ENCODE measurements around the gene PHLDB2.
"Not testable (repeated sequence)": the region's sequence is repeated elsewhere in the genome, so short reads cannot be mapped to it uniquely, and the experiment has no call there.

Gene PHLDB2

GRCh38 chr3:111859061-111859973 lies at the start of gene PHLDB2:
Gene PHLDB2 (plus strand): TSS chr3:111859265. CDS start chr3:111884078, 24,813 bp downstream.
- Histone ChIP-seq H3K27me3 (ENCODE audit: insufficient read depth, insufficient read length) (peaks cover 46% of the 10 kb centered on the region), H3K9me3 (ENCODE audit: insufficient read depth, low read length) (no peaks in the 10 kb centered on the region), H3K4me1 (ENCODE audit: insufficient read depth, insufficient read length) (no peaks in the 10 kb centered on the region), H3K4me3 (ENCODE audit: insufficient read length, low read depth) (peak within 1 kb of the TSS; percentile 64), H3K36me3 (ENCODE audit: insufficient read depth, insufficient read length, low read length) (no peaks in the 10 kb centered on the region), H3K9ac (ENCODE audit: insufficient read length, low read depth) (peak within 1 kb of the TSS; percentile 84)
- peak; percentile 81 for DNase-seq (ENCODE audit: low read depth, low spot score)
- no peak for TF ChIP-seq YY1 (IDR thresholded peaks at IDR 0.05; ENCODE audit: insufficient read depth, insufficient read length)

GRCh38 chr3:111810909-111811308 lies 48.2 kb upstream of the PHLDB2 start:
- Histone ChIP-seq H3K9ac (ENCODE audit: insufficient read length, low read depth) (no peak overlapping the region), H3K27me3 (ENCODE audit: insufficient read depth, insufficient read length) (no peaks in the 10 kb centered on the region), H3K9me3 (ENCODE audit: insufficient read depth, low read length) (peaks cover 14% of the 10 kb centered on the region; the same call in 1 of the 2 replicates), H3K4me3 (ENCODE audit: insufficient read length, low read depth) (no peak overlapping the region), H3K4me1 (ENCODE audit: insufficient read depth, insufficient read length) (no peaks in the 10 kb centered on the region), H3K36me3 (ENCODE audit: insufficient read depth, insufficient read length, low read length) (no peaks in the 10 kb centered on the region)
- TF ChIP-seq YY1 (IDR thresholded peaks at IDR 0.05; ENCODE audit: insufficient read depth, insufficient read length) (no peak), SUZ12 (IDR thresholded peaks at IDR 0.05; ENCODE audit: extremely low read depth, insufficient read depth, insufficient read length) (no peak), ZNF274 (IDR thresholded peaks at IDR 0.05; ENCODE audit: low read depth, low read length) (no peak)
- no peak for DNase-seq (ENCODE audit: low read depth, low spot score)

- Histone ChIP-seq H3K27me3 (ENCODE audit: insufficient read depth, insufficient read length) (no peaks in the 10 kb centered on the region), H3K36me3 (ENCODE audit: insufficient read depth, insufficient read length, low read length) (no peaks in the 10 kb centered on the region), H3K4me3 (ENCODE audit: insufficient read length, low read depth) (no peak overlapping the region), H3K9me3 (ENCODE audit: insufficient read depth, low read length) (peaks cover 23% of the 10 kb centered on the region; the same call in 1 of the 2 replicates), H3K4me1 (ENCODE audit: insufficient read depth, insufficient read length) (no peaks in the 10 kb centered on the region), H3K9ac (ENCODE audit: insufficient read length, low read depth) (no peak overlapping the region)
- no peak for DNase-seq (ENCODE audit: low read depth, low spot score)
- no peak for TF ChIP-seq YY1 (IDR thresholded peaks at IDR 0.05; ENCODE audit: insufficient read depth, insufficient read length)
- no peak for TF ChIP-seq SUZ12 (IDR thresholded peaks at IDR 0.05; ENCODE audit: extremely low read depth, insufficient read depth, insufficient read length)
- no peak for TF ChIP-seq ZNF274 (IDR thresholded peaks at IDR 0.05; ENCODE audit: low read depth, low read length)
These were observed 47.3 kb upstream of the PHLDB2 start for GRCh38 chr3:111811811-111812210.

GRCh38 chr3:111812701-111813100 lies 46.4 kb upstream of the PHLDB2 start:
- peaks cover 28% of the 10 kb centered on the region; the same call in 1 of the 2 replicates for H3K9me3 ChIP-seq (ENCODE audit: insufficient read depth, low read length)
- no peak for DNase-seq (ENCODE audit: low read depth, low spot score)
- H3K36me3 ChIP-seq (ENCODE audit: insufficient read depth, insufficient read length, low read length) = no peaks in the 10 kb centered on the region
- H3K4me1 ChIP-seq (ENCODE audit: insufficient read depth, insufficient read length) = no peaks in the 10 kb centered on the region
- H3K27me3 ChIP-seq (ENCODE audit: insufficient read depth, insufficient read length) = no peaks in the 10 kb centered on the region
- H3K4me3 ChIP-seq (ENCODE audit: insufficient read length, low read depth) = no peak overlapping the region
- no peak overlapping the region for H3K9ac ChIP-seq (ENCODE audit: insufficient read length, low read depth)
- TF ChIP-seq YY1 (IDR thresholded peaks at IDR 0.05; ENCODE audit: insufficient read depth, insufficient read length) (no peak), ZNF274 (IDR thresholded peaks at IDR 0.05; ENCODE audit: low read depth, low read length) (no peak)

- no peak for DNase-seq (ENCODE audit: low read depth, low spot score)
- H3K4me3 ChIP-seq (ENCODE audit: insufficient read length, low read depth) = no peak overlapping the region
- H3K27me3 ChIP-seq (ENCODE audit: insufficient read depth, insufficient read length) = no peaks in the 10 kb centered on the region
- no peaks in the 10 kb centered on the region for H3K4me1 ChIP-seq (ENCODE audit: insufficient read depth, insufficient read length)
- H3K9me3 ChIP-seq (ENCODE audit: insufficient read depth, low read length) = peaks cover 28% of the 10 kb centered on the region; the same call in 1 of the 2 replicates
- TF ChIP-seq ZNF274 (IDR thresholded peaks at IDR 0.05; ENCODE audit: low read depth, low read length) (no peak), SUZ12 (IDR thresholded peaks at IDR 0.05; ENCODE audit: extremely low read depth, insufficient read depth, insufficient read length) (no peak), YY1 (IDR thresholded peaks at IDR 0.05; ENCODE audit: insufficient read depth, insufficient read length) (no peak)
- no peaks in the 10 kb centered on the region for H3K36me3 ChIP-seq (ENCODE audit: insufficient read depth, insufficient read length, low read length)
- no peak overlapping the region for H3K9ac ChIP-seq (ENCODE audit: insufficient read length, low read depth)
These were observed 45.6 kb upstream of the PHLDB2 start for GRCh38 chr3:111813441-111813840.

- H3K27me3 ChIP-seq (ENCODE audit: insufficient read depth, insufficient read length) = no peaks in the 10 kb centered on the region
- peaks cover 28% of the 10 kb centered on the region; the same call in 1 of the 2 replicates for H3K9me3 ChIP-seq (ENCODE audit: insufficient read depth, low read length)
- no peaks in the 10 kb centered on the region for H3K36me3 ChIP-seq (ENCODE audit: insufficient read depth, insufficient read length, low read length)
- TF ChIP-seq YY1 (IDR thresholded peaks at IDR 0.05; ENCODE audit: insufficient read depth, insufficient read length) = no peak
- no peak for DNase-seq (ENCODE audit: low read depth, low spot score)
- no peaks in the 10 kb centered on the region for H3K4me1 ChIP-seq (ENCODE audit: insufficient read depth, insufficient read length)
- no peak overlapping the region for H3K4me3 ChIP-seq (ENCODE audit: insufficient read length, low read depth)
- H3K9ac ChIP-seq (ENCODE audit: insufficient read length, low read depth) = no peak overlapping the region
These were observed 45.1 kb upstream of the PHLDB2 start for GRCh38 chr3:111813979-111814378.

GRCh38 chr3:111816771-111817170 lies 42.3 kb upstream of the PHLDB2 start:
- not testable (repeated sequence) for H3K9ac ChIP-seq (ENCODE audit: insufficient read length, low read depth); H3K4me3 ChIP-seq (ENCODE audit: insufficient read length, low read depth); H3K36me3 ChIP-seq (ENCODE audit: insufficient read depth, insufficient read length, low read length); H3K27me3 ChIP-seq (ENCODE audit: insufficient read depth, insufficient read length); H3K4me1 ChIP-seq (ENCODE audit: insufficient read depth, insufficient read length); DNase-seq (ENCODE audit: low read depth, low spot score)
- H3K9me3 ChIP-seq (ENCODE audit: insufficient read depth, low read length) = peaks cover 40% of the 10 kb centered on the region
